CD4-positive, alpha-beta T cell (primary cell): ENCODE measurements around the gene THAP7. TPM values are rescaled to one million over a fixed set of nuclear protein-coding genes. Genes with fewer than 3 reads are reported as not detected.
"Not testable (repeated sequence)": the region's sequence is repeated elsewhere in the genome, so short reads cannot be mapped to it uniquely, and the experiment has no call there.

Experiments
- ATAC-seq: fragments of 200-7000 bp; cut with Tn5 transposase; one replicate; pipeline ENCODE4 v1.10.0; 2022; ENCODE audit warnings: mild to moderate bottlenecking; ENCODE audit not compliant: poor library complexity
- CTCF ChIA-PET: fragments of 350-600 bp; sonication (Branson Sonifier 250); formaldehyde crosslinking; loops from one replicate; lab custom pipeline; 2021; ENCODE audit warnings: antibody characterized with exemption, inconsistent platforms; lab: Charles Lee
- POLR2A ChIA-PET: fragments of 350-600 bp; sonication (Branson Sonifier 250); formaldehyde crosslinking; loops from one replicate; lab custom pipeline; 2021; ENCODE audit warnings: antibody characterized with exemption, inconsistent platforms; lab: Charles Lee
- DNase-seq, 14 experiments: peaks; one replicate each; pipeline ENCODE4 v3.0.0-alpha.2; 2013 to 2020; ENCODE audit warnings: mixed read lengths in 2 of 14
- H3K27ac ChIP-seq, 2 donors: one replicate each; pipeline versions ENCODE4 v1.5.1 to v1.7.0; 2013; ENCODE audit warnings: low read length in 2 of 2, low read depth in 1 of 2, mild to moderate bottlenecking in 1 of 2
- H3K27me3 ChIP-seq, 2 experiments: 1 replicate in 1 of 2; 2 replicates in 1 of 2; pipeline versions ENCODE4 v1.6.1 to v1.7.0; 2013; ENCODE audit warnings: low read length in 2 of 2, control low read depth in 1 of 2, mild to moderate bottlenecking in 1 of 2, moderate library complexity in 1 of 2; ENCODE audit not compliant: insufficient read depth in 2 of 2, control insufficient read depth in 1 of 2
- H3K36me3 ChIP-seq: one replicate; pipeline ENCODE4 v1.6.1; 2013; ENCODE audit warnings: low read length, control low read depth; ENCODE audit not compliant: insufficient read depth
- H3K4me1 ChIP-seq: one replicate; pipeline ENCODE4 v1.6.1; 2013; ENCODE audit warnings: low read length, control low read depth; ENCODE audit not compliant: insufficient read depth
- H3K4me3 ChIP-seq: one replicate; pipeline ENCODE4 v1.5.1; 2013; ENCODE audit warnings: mild to moderate bottlenecking, low read length, moderate library complexity
- H3K9me3 ChIP-seq, 2 experiments: 1 replicate in 1 of 2; 2 replicates in 1 of 2; pipeline versions ENCODE4 v1.6.1 to v1.7.0; 2013; ENCODE audit warnings: low read length in 2 of 2, mild to moderate bottlenecking in 2 of 2, control low read depth in 1 of 2, moderate library complexity in 1 of 2; ENCODE audit not compliant: control insufficient read depth in 1 of 2, insufficient read depth in 1 of 2
- H3K27ac Mint-ChIP-seq: one replicate; pipeline ENCODE4 v1.8.0; 2020; ENCODE audit warnings: mixed read lengths
- H3K27me3 Mint-ChIP-seq: one replicate; pipeline ENCODE4 v1.8.0; 2021; ENCODE audit warnings: mixed read lengths
- H3K36me3 Mint-ChIP-seq: one replicate; pipeline ENCODE4 v1.8.0; 2021; ENCODE audit warnings: low read depth, mixed read lengths
- H3K4me1 Mint-ChIP-seq: one replicate; pipeline ENCODE4 v1.8.0; 2021; ENCODE audit warnings: low read depth, mixed read lengths
- H3K4me3 Mint-ChIP-seq: one replicate; pipeline ENCODE4 v1.8.0; 2020; ENCODE audit warnings: mild to moderate bottlenecking, mixed read lengths
- H3K9me3 Mint-ChIP-seq: one replicate; pipeline ENCODE4 v1.8.0; 2020; ENCODE audit warnings: mixed read lengths
- intact Hi-C, 2 experiments: fragments of 100-400 bp; cut with DNase I in 1 of 2; cut with micrococcal nuclease in 1 of 2; formaldehyde crosslinking; loops; one replicate each; pipeline versions ENCODE4 v1.15.1 to v1.9.0; 2023 to 2025; cut with DNase I, micrococcal nuclease
- total RNA-seq, 174 experiments: library from RNA in 2 of 174; stranded (reverse) in 2 of 174; gene quantifications; one replicate each; pipeline ENCODE4 v1.2.3 and lab custom pipeline; 2021 to 2026
- TF ChIP-seq, protein P1 (sequence below): fragments of 200-600 bp; IDR thresholded peaks from one replicate; pipeline ENCODE4 v1.8.0; 2022; ENCODE audit warnings: antibody characterized with exemption, mild to moderate bottlenecking

The THAP7 gene
- total RNA-seq, 2 experiments from 2014 or later, result 82.7 to 84.0 TPM

- Histone ChIP-seq H3K27ac (no peak overlapping the region), H3K27me3 (no peaks in the 10 kb centered on the region), H3K36me3 (no peaks in the 10 kb centered on the region), H3K4me3 (no peak overlapping the region), H3K4me1 (peaks cover 6% of the 10 kb centered on the region), H3K9me3 (peaks cover 6 to 18% of the 10 kb centered on the region in 2 experiments)
- TF ChIP-seq, protein P1, sequence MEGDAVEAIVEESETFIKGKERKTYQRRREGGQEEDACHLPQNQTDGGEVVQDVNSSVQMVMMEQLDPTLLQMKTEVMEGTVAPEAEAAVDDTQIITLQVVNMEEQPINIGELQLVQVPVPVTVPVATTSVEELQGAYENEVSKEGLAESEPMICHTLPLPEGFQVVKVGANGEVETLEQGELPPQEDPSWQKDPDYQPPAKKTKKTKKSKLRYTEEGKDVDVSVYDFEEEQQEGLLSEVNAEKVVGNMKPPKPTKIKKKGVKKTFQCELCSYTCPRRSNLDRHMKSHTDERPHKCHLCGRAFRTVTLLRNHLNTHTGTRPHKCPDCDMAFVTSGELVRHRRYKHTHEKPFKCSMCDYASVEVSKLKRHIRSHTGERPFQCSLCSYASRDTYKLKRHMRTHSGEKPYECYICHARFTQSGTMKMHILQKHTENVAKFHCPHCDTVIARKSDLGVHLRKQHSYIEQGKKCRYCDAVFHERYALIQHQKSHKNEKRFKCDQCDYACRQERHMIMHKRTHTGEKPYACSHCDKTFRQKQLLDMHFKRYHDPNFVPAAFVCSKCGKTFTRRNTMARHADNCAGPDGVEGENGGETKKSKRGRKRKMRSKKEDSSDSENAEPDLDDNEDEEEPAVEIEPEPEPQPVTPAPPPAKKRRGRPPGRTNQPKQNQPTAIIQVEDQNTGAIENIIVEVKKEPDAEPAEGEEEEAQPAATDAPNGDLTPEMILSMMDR, result no peak
- DNase-seq, result no peak
- peaks cover 7% of the 10 kb centered on the region for H3K4me1 Mint-ChIP-seq
- no peak for ATAC-seq
- intact Hi-C loops, result loop anchor here in 1 of 2 experiments (10.0 kb wide), 1 partner anchor 130 kb away; no protein-coding TSS in a partner anchor
- ChIA-PET CTCF (no interaction called here), POLR2A (no interaction called here)
- H3K36me3 Mint-ChIP-seq, result no peaks in the 10 kb centered on the region
- no peak overlapping the region for H3K27ac Mint-ChIP-seq
- H3K4me3 Mint-ChIP-seq, result no peak overlapping the region
- H3K27me3 Mint-ChIP-seq, result no peaks in the 10 kb centered on the region
- no peaks in the 10 kb centered on the region for H3K9me3 Mint-ChIP-seq
These were observed 27.5 kb downstream of the THAP7 start for GRCh38 chr22:20974336-20974955.

GRCh38 chr22:20973634-20974286, 28.2 kb downstream of the THAP7 start:
- Histone ChIP-seq H3K27me3 (no peaks in the 10 kb centered on the region), H3K9me3 (peaks cover 5 to 13% of the 10 kb centered on the region in 2 experiments), H3K4me1 (no peaks in the 10 kb centered on the region), H3K36me3 (no peaks in the 10 kb centered on the region), H3K27ac (no peak overlapping the region), H3K4me3 (no peak overlapping the region)
- POLR2A ChIA-PET, result no interaction called here
- TF ChIP-seq, protein P1, result no peak
- DNase-seq (peak in 1 of 14 experiments; percentile 18), ATAC-seq (no peak)
- Mint-ChIP-seq H3K36me3 (no peaks in the 10 kb centered on the region), H3K27ac (no peak overlapping the region), H3K4me3 (no peak overlapping the region), H3K4me1 (peaks cover under 1% of the 10 kb centered on the region), H3K9me3 (no peaks in the 10 kb centered on the region), H3K27me3 (no peaks in the 10 kb centered on the region)
- intact Hi-C loops, result loop anchor here in 1 of 2 experiments (10.0 kb wide), 1 partner anchor 131 kb away; no protein-coding TSS in a partner anchor
- CTCF ChIA-PET, result no interaction called here

DNA sequence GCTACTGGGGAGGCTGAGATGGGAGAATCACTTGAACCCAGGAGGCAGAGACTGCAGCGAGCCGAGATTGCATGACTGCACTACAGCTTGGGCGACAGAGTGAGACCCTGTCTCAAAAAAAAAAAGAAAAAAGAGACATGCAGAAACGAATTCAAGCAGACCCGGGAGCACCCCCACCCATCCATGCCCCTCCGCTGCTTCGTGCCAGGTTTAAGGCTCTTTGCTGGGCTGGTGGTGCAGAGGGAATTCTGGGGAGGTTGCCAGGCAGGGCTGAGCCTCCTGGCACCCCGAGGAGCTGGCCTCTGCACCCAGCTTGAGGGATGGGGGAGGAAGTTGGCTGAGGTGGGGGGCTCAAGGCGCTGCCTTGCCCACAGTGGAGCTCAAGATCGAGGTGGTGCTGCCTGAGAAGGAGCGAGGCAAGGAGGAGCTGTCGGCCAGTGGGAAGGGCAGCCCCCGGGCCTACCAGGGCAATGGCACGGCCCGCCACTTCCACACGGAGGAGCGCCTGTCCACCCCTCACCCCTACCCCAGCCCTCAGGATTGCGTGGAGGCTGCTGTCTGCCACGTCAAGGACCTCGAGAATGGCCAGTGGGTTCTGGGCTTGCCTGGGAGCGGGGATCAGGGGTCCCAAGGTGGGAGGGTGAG, 28.9 kb downstream of the THAP7 start:
- Histone ChIP-seq H3K36me3 (no peaks in the 10 kb centered on the region), H3K9me3 (peaks cover 0 to 8% of the 10 kb centered on the region in 2 experiments), H3K27me3 (no peaks in the 10 kb centered on the region), H3K4me1 (no peaks in the 10 kb centered on the region), H3K27ac (no peak overlapping the region), H3K4me3 (no peak overlapping the region)
- TF ChIP-seq, protein P1, result no peak
- Mint-ChIP-seq H3K4me1 (no peaks in the 10 kb centered on the region), H3K27me3 (no peaks in the 10 kb centered on the region), H3K4me3 (no peak overlapping the region), H3K9me3 (no peaks in the 10 kb centered on the region), H3K27ac (no peak overlapping the region), H3K36me3 (no peaks in the 10 kb centered on the region)
- intact Hi-C loops, result loop anchor here in 1 of 2 experiments (10.0 kb wide), 1 partner anchor 132 kb away; no protein-coding TSS in a partner anchor
- CTCF ChIA-PET, result no interaction called here
- POLR2A ChIA-PET, result no interaction called here
- DNase-seq (no peak), ATAC-seq (no peak)

DNA sequence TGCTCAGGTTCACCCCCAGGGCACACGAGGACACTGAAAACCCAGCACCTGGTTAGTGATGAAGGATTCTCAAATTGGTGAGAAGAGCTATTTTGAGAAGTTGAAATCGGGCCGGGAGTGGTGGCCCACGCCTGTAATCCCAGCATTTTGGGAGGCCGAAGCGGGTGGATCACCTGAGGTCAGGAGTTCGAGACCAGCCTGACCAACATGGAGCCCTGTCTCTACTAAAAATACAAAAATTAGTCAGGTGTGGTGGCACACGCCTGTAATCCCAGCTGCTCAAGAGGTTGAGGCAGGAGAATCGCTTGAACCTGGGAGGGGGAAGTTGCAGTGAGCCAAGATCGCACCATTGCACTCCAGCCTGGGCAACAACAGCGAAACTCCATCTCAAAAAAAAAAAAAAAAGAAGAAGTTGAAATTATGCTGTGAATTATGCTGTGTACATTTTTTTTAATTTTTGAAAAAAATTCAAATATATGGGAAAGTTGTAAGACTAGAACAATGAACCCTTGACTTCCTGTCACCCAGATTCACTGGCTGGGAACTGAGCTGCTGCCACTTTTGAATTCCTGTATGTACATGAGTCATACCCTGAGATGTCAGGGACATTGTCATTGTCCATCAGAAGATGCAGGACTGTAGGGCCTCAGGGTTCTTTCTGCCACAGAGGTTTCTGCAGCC, 29.8 kb downstream of the THAP7 start:
- H3K27ac Mint-ChIP-seq, H3K4me3 ChIP-seq, H3K4me1 Mint-ChIP-seq, H3K36me3 Mint-ChIP-seq, POLR2A ChIA-PET, H3K9me3 Mint-ChIP-seq, H3K27ac ChIP-seq, H3K4me1 ChIP-seq, H3K27me3 ChIP-seq, CTCF ChIA-PET, ATAC-seq, H3K9me3 ChIP-seq, H3K36me3 ChIP-seq, H3K4me3 Mint-ChIP-seq, H3K27me3 Mint-ChIP-seq: not testable (repeated sequence)
- intact Hi-C loops, result loop anchor here in 1 of 2 experiments (10.0 kb wide), 1 partner anchor 133 kb away; no protein-coding TSS in a partner anchor
- peak in 2 of 14 experiments; percentile 42 to 47 for DNase-seq
